Neural cell (in vitro differentiated cells): ENCODE results near the gene FBLL1. TPM values are rescaled to one million over a fixed set of nuclear protein-coding genes. Genes with fewer than 3 reads are reported as not detected.

Experiments
- H2AFZ ChIP-seq: fragments of 200-600, 300-800 bp; sonication (generic), shearing (Covaris generic); 2 replicates; pipeline ENCODE4 v1.6.0; 2014; ENCODE audit warnings: low read depth, mild to moderate bottlenecking, antibody characterized with exemption, low read length, moderate library complexity
- H3F3A ChIP-seq: fragments of 200-600 bp; shearing (Covaris generic); 2 replicates; pipeline ENCODE4 v1.6.1; 2016; ENCODE audit warnings: mild to moderate bottlenecking, moderate library complexity, mixed read lengths, antibody characterized with exemption, low read length; ENCODE audit not compliant: insufficient read depth, poor library complexity, severe bottlenecking
- H3K27ac ChIP-seq: fragments of 200-600, 300-800 bp; sonication (generic), shearing (Covaris generic); 2 replicates; pipeline ENCODE4 v1.5.1; 2014; ENCODE audit warnings: mild to moderate bottlenecking, low read length, moderate library complexity
- H3K27me3 ChIP-seq: fragments of 300-800, 200-600 bp; sonication (generic), shearing (Covaris generic); 2 replicates; pipeline ENCODE4 v1.6.0; 2014; ENCODE audit warnings: mild to moderate bottlenecking, low read depth, low read length, moderate library complexity; ENCODE audit not compliant: insufficient read depth
- H3K36me3 ChIP-seq: fragments of 300-800, 200-600 bp; sonication (generic), shearing (Covaris generic); 2 replicates; pipeline ENCODE4 v1.5.1; 2014; ENCODE audit warnings: mild to moderate bottlenecking, antibody characterized with exemption, low read length, moderate library complexity; ENCODE audit not compliant: insufficient read depth
- H3K4me2 ChIP-seq: fragments of 300-800, 200-600 bp; sonication (generic), shearing (Covaris generic); 2 replicates; pipeline ENCODE4 v1.6.0; 2014; ENCODE audit warnings: mild to moderate bottlenecking, low read length
- H3K4me3 ChIP-seq: fragments of 300-800, 200-600 bp; sonication (generic), shearing (Covaris generic); 2 replicates; pipeline ENCODE4 v1.5.1; 2014; ENCODE audit warnings: mild to moderate bottlenecking, low read length, moderate library complexity
- H3K79me2 ChIP-seq: fragments of 200-600 bp; shearing (Covaris generic); replicated peaks from 2 replicates; pipeline ENCODE4 v1.6.0; 2014; ENCODE audit warnings: mild to moderate bottlenecking, low read length, moderate library complexity; ENCODE audit not compliant: insufficient read depth
- H3K9ac ChIP-seq: fragments of 300-800, 200-600 bp; sonication (generic), shearing (Covaris generic); 2 replicates; pipeline ENCODE4 v1.6.1; 2016; ENCODE audit warnings: mild to moderate bottlenecking, low read length, mixed read lengths
- H3K9me2 ChIP-seq: fragments of 200-600 bp; shearing (Covaris generic); 2 replicates; pipeline ENCODE4 v1.6.1; 2016; ENCODE audit warnings: mild to moderate bottlenecking, low read length, mixed read lengths; ENCODE audit not compliant: insufficient read depth
- H3K9me3 ChIP-seq: fragments of 200-600, 300-800 bp; sonication (generic), shearing (Covaris generic); 2 replicates; pipeline ENCODE4 v1.6.1; 2016; ENCODE audit warnings: mild to moderate bottlenecking, mixed run types, low read length, moderate library complexity, mixed read lengths
- H4K20me1 ChIP-seq: fragments of 200-600 bp; shearing (Covaris generic); 2 replicates; pipeline ENCODE4 v1.6.1; 2016; ENCODE audit warnings: mild to moderate bottlenecking, mixed run types; ENCODE audit not compliant: insufficient read depth
- EP300 ChIP-seq: fragments of 450-650 bp; conservative IDR thresholded peaks from 2 replicates; pipeline ENCODE4 v1.6.1; 2014; ENCODE audit warnings: antibody characterized with exemption, mild to moderate bottlenecking, moderate library complexity; ENCODE audit not compliant: poor library complexity, severe bottlenecking
- EZH2 ChIP-seq: fragments of 200-600, 300-800 bp; shearing (Covaris generic), sonication (generic); IDR thresholded peaks from 2 replicates; pipeline ENCODE4 v1.6.1; 2014; ENCODE audit warnings: antibody characterized with exemption, low read length, borderline replicate concordance, mild to moderate bottlenecking; ENCODE audit not compliant: insufficient read depth, poor library complexity, severe bottlenecking
- MXI1 ChIP-seq: fragments of 450-650 bp; conservative IDR thresholded peaks from 2 replicates; pipeline ENCODE4 v1.6.1; 2014; ENCODE audit warnings: antibody characterized with exemption, mild to moderate bottlenecking; ENCODE audit not compliant: poor library complexity, severe bottlenecking
- POLR2AphosphoS5 ChIP-seq: IDR thresholded peaks from 2 replicates; pipeline ENCODE4 v1.6.1; 2012
- RAD21 ChIP-seq: fragments of 450-650 bp; conservative IDR thresholded peaks from 2 replicates; pipeline ENCODE4 v1.6.1; 2014; ENCODE audit warnings: antibody characterized with exemption, mild to moderate bottlenecking, moderate library complexity
- REST ChIP-seq: IDR thresholded peaks from 2 replicates; pipeline ENCODE4 v1.6.1; 2012; ENCODE audit warnings: borderline replicate concordance
- SMC3 ChIP-seq: fragments of 450-650 bp; conservative IDR thresholded peaks from 2 replicates; pipeline ENCODE4 v1.6.1; 2014; ENCODE audit warnings: antibody characterized with exemption, mild to moderate bottlenecking, moderate library complexity; ENCODE audit not compliant: poor library complexity
- TAF1 ChIP-seq: IDR thresholded peaks from 2 replicates; pipeline ENCODE4 v1.6.1; 2012; ENCODE audit warnings: low read depth
- polyA plus RNA-seq: library from polyadenylated mRNA; depleted of rRNA; stranded (reverse); fragments of >200 nt; gene quantifications from 2 replicates; pipeline ENCODE4 v1.2.3, GENCODE V29; 2014
- TF ChIP-seq, protein P1 (sequence below): fragments of 450-650 bp; IDR thresholded peaks from 2 replicates; pipeline ENCODE4 v1.5.1; 2014; ENCODE audit warnings: antibody characterized with exemption, mild to moderate bottlenecking, moderate library complexity; ENCODE audit not compliant: poor library complexity, severe bottlenecking

FBLL1 gene
- polyA plus RNA-seq, 1 donor from 2014 or later = 63.7 TPM

GRCh38 chr5:168537176-168537575, 8.1 kb downstream of the FBLL1 start:
- no peaks in the 10 kb centered on the region for H4K20me1 ChIP-seq
- H3F3A ChIP-seq = no peaks in the 10 kb centered on the region
- no peak for TF ChIP-seq REST
- no peak for TF ChIP-seq POLR2AphosphoS5
- TF ChIP-seq, protein P1, sequence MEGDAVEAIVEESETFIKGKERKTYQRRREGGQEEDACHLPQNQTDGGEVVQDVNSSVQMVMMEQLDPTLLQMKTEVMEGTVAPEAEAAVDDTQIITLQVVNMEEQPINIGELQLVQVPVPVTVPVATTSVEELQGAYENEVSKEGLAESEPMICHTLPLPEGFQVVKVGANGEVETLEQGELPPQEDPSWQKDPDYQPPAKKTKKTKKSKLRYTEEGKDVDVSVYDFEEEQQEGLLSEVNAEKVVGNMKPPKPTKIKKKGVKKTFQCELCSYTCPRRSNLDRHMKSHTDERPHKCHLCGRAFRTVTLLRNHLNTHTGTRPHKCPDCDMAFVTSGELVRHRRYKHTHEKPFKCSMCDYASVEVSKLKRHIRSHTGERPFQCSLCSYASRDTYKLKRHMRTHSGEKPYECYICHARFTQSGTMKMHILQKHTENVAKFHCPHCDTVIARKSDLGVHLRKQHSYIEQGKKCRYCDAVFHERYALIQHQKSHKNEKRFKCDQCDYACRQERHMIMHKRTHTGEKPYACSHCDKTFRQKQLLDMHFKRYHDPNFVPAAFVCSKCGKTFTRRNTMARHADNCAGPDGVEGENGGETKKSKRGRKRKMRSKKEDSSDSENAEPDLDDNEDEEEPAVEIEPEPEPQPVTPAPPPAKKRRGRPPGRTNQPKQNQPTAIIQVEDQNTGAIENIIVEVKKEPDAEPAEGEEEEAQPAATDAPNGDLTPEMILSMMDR = no peak
- no peak for TF ChIP-seq TAF1
- no peak for TF ChIP-seq RAD21
- no peak for TF ChIP-seq EP300
- TF ChIP-seq MXI1 = no peak
- no peak for TF ChIP-seq SMC3
- TF ChIP-seq EZH2 = no peak
- H3K4me2 ChIP-seq = no peak overlapping the region
- H3K9me3 ChIP-seq = no peaks in the 10 kb centered on the region
- no peak overlapping the region for H3K9ac ChIP-seq
- H3K4me3 ChIP-seq = no peak overlapping the region
- H3K27ac ChIP-seq = no peak overlapping the region
- H3K36me3 ChIP-seq = no peaks in the 10 kb centered on the region
- no peaks in the 10 kb centered on the region for H3K9me2 ChIP-seq
- no peaks in the 10 kb centered on the region for H3K27me3 ChIP-seq
- no peak overlapping the region for H2AFZ ChIP-seq
- H3K79me2 ChIP-seq = no peaks in the 10 kb centered on the region

DNA sequence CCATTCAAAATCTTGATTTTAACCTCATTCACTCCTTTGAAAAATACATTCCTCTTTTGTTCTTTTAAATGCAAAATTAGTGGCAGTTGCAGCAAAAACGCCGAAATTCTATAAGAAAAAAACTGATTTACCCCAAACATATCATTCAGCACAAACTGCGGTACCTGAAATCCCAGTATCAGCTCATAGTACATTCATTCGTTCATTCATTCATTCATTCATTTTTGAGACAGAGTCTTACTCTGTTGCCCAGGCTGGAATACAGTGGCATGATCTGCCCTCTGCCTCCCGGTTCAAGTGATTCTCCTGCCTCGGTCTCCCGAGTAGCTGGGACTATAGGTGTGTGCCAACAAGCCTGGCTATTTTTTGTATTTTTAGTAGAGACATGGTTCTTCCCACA, 20.4 kb downstream of the FBLL1 start:
- Histone ChIP-seq H3K9me3 (no peaks in the 10 kb centered on the region), H3K79me2 (peaks cover 11% of the 10 kb centered on the region), H3K9ac (no peak overlapping the region), H4K20me1 (no peaks in the 10 kb centered on the region), H3K27ac (no peak overlapping the region), H3K9me2 (no peaks in the 10 kb centered on the region), H3K36me3 (peaks cover 11% of the 10 kb centered on the region), H3K4me3 (no peak overlapping the region), H3K4me2 (no peak overlapping the region), H3K27me3 (no peaks in the 10 kb centered on the region), H3F3A (no peaks in the 10 kb centered on the region), H2AFZ (no peak overlapping the region)
- no peak for TF ChIP-seq TAF1
- TF ChIP-seq, protein P1 = no peak
- TF ChIP-seq REST = no peak
- no peak for TF ChIP-seq POLR2AphosphoS5
- TF ChIP-seq EP300 = no peak
- no peak for TF ChIP-seq EZH2
- TF ChIP-seq SMC3 = no peak
- no peak for TF ChIP-seq MXI1
- no peak for TF ChIP-seq RAD21
